ENCODE data around the gene ZNF750.
A peak's percentile ranks its signal among the peaks of the same experiment; 100 is the strongest.

Gene ZNF750

DNA sequence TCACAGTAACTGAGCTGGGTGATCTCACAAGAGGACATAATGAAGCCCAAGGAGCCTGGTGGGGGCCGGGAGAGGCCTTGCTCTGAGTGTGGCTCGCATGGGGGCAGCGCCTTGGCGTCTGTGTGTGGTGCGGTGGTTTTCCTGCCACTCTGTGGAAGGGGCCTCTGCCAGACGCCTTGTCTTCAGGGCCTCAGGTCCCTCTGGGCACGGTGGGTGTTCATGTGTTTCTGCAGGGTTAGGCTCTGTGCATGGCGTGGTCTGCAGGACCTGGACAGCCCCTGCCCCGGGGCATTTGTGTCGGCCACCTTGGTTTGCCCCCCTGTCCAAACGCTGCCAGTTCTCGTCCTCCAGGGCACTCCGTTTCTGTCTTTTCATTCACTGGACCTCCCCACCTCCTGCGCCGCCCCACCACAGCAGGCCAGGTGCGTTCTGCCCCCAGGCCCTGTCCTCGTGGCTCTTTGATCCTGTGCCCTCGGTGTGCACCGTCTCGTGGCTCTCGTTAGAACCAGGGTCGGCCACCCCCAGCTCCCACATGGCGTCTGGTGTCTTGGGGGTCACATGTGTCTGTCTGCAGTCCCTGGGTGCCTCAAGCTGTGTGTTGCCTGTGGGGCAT lies 43.7 kb upstream of the ZNF750 start:
- peak; percentile 51 for DNase-seq (ENCODE audit: low read depth)
- TF ChIP-seq POLR2A (IDR thresholded peaks at IDR 0.05; ENCODE audit: extremely low read depth, insufficient read length): no peak
- H3K4me3 ChIP-seq (ENCODE audit: low read depth, low read length): no peak overlapping the region

DNA sequence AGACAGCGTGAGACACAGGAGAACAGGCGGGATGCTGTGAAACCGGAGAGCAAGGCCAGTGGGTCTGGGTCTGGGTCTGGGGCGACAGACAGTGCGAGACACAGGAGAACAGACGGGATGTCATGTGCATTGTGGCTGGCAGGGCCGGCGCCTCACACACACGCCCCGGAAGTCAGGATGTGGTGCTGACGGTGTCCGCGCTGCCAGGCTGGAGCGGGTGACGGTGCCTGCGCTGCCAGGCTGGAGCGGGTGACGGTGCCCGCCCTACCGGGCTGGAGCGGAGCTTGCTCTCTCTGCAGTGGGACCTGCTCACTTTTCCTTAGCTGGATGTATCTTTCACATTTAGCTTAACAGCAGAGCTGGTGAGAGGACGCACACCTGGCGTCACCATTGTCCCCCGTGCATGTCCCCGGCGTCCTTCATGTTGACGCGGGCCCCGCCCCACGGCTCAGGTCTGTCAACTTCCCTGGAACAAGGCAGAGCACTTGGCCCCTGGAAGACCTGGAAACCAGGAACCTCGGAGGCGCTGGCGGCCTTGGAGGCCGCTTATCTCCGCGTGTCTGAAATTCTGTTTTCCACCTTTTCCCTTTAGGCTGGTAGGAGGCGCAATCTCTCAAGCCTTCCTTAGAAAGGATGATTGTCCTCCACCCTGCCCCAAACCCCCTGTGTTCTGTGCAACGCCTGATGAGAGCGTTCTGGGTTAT lies 43.0 kb upstream of the ZNF750 start:
- no peak overlapping the region for H3K4me3 ChIP-seq (ENCODE audit: low read depth, low read length)
- no peak for DNase-seq (ENCODE audit: low read depth)
- TF ChIP-seq, protein P1, sequence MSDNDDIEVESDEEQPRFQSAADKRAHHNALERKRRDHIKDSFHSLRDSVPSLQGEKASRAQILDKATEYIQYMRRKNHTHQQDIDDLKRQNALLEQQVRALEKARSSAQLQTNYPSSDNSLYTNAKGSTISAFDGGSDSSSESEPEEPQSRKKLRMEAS (IDR thresholded peaks at IDR 0.05; ENCODE audit: low read depth, low read length): no peak

DNA sequence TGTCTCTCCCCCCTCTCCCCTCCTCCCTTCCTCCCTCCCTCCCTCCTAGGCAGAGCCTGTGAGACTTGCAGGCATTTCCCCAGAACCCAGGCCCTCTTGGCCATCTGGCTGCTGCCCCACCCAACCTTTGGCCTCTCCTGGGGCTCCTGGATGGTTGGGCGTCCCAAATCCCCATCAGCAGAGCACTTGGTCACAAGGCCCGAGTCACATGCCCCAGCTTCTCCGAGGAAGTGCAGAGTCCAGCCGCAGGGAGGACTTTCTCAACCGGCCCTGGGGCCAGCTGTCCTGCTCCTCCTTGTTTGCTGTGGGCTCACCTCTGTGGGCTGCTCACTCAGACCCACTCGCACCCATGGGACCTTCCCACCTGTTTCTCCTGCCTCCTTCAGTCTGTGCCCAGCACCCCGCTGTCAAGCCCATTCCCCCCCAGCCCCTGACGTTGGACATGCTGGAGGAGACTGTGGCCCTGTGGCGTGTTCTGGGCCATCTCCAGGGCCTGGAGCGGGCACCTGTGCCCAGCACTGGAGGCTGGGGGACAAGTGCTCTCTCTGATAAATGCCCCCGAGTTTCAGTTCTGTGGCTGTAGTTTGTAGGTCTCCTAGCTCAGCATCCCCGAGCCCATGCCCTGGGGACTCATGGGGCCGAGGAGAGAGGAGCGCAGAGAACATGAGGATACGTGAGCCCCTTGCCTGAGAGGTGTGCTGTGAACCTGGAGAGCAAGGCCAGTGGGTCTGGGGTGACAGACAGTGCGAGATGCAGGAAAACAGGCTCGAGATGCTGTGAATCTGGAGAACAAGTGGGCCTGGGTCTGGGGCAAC lies 42.3 kb upstream of the ZNF750 start:
- TF ChIP-seq, protein P1 (IDR thresholded peaks at IDR 0.05; ENCODE audit: low read depth, low read length): no peak
- TF ChIP-seq, protein P2, sequence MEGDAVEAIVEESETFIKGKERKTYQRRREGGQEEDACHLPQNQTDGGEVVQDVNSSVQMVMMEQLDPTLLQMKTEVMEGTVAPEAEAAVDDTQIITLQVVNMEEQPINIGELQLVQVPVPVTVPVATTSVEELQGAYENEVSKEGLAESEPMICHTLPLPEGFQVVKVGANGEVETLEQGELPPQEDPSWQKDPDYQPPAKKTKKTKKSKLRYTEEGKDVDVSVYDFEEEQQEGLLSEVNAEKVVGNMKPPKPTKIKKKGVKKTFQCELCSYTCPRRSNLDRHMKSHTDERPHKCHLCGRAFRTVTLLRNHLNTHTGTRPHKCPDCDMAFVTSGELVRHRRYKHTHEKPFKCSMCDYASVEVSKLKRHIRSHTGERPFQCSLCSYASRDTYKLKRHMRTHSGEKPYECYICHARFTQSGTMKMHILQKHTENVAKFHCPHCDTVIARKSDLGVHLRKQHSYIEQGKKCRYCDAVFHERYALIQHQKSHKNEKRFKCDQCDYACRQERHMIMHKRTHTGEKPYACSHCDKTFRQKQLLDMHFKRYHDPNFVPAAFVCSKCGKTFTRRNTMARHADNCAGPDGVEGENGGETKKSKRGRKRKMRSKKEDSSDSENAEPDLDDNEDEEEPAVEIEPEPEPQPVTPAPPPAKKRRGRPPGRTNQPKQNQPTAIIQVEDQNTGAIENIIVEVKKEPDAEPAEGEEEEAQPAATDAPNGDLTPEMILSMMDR (IDR thresholded peaks at IDR 0.05; ENCODE audit: low read depth, low read length): no peak
- TF ChIP-seq MYC (IDR thresholded peaks at IDR 0.05; ENCODE audit: low read depth, low read length) (no peak), POLR2A (IDR thresholded peaks at IDR 0.05; ENCODE audit: extremely low read depth, insufficient read length) (no peak)
- H3K4me3 ChIP-seq (ENCODE audit: low read depth, low read length): no peak overlapping the region
- DNase-seq (ENCODE audit: low read depth): no peak

DNA sequence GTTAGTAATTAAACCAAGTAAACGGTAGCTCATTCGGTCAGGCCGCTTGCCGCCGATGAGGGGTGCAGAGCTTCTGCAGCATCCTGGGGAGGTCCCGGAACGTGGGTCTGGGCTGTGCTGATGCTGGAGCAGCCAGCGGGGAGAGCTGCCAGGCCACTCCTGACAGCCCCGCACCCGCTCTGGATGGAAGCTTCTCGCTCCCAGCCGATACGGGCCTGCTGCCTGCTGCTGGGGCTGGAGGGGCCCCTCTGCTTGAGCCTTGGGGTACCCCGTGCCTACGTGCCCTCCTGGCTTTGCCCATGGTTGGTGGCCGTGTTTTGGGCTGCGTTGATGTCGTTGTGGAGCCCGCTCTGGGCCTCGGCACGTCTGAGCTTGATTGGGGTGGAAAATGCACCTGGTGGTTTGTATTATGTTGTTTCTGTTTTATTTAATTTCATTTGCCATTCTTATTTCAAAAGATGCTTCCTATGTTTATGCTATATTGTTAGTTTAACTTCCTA lies 41.6 kb upstream of the ZNF750 start:
- no peak overlapping the region for H3K4me3 ChIP-seq (ENCODE audit: low read depth, low read length)
- TF ChIP-seq, protein P2 (IDR thresholded peaks at IDR 0.05; ENCODE audit: low read depth, low read length): no peak
- TF ChIP-seq, protein P1 (IDR thresholded peaks at IDR 0.05; ENCODE audit: low read depth, low read length): no peak
- TF ChIP-seq POLR2A (IDR thresholded peaks at IDR 0.05; ENCODE audit: extremely low read depth, insufficient read length) (no peak), MYC (IDR thresholded peaks at IDR 0.05; ENCODE audit: low read depth, low read length) (no peak)
- DNase-seq (ENCODE audit: low read depth): no peak

DNA sequence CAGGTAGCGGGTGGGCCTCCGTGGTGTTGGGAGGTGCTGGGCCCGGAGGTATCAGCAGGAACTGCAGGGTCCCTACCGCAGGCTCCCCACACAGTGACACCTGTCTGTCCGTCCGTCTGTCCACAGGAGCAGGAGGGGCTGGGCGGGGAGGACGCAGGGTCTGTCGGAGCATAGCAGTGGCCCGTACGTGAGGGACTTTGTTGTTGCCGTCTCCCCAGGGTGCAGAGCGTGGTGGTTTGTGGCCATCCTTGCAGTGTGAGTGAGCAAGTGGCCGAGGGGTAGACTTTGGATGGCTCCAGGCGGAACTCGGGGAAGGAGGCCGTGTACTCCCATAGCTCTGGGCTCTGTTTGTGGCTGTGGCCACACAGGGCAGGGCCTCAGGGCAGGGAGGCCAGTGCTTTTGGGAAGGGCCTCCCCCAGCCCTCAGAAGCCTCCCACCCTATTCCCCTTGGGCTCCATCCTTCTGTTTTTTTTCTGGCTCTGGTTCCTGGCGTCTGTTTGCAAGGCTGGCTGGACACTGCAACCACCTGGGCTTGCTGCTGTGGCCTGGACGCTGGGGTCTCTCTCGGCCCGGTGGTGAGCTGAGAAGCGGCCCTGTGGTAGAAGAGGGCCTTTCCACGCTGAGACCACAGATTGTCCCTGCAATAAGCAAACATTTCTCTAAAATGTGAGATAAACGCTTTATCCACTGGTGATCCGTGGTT lies 41.0 kb upstream of the ZNF750 start:
- TF ChIP-seq, protein P1 (IDR thresholded peaks at IDR 0.05; ENCODE audit: low read depth, low read length): no peak
- TF ChIP-seq MYC (IDR thresholded peaks at IDR 0.05; ENCODE audit: low read depth, low read length) (no peak), POLR2A (IDR thresholded peaks at IDR 0.05; ENCODE audit: extremely low read depth, insufficient read length) (no peak)
- TF ChIP-seq, protein P2 (IDR thresholded peaks at IDR 0.05; ENCODE audit: low read depth, low read length): no peak
- no peak overlapping the region for H3K4me3 ChIP-seq (ENCODE audit: low read depth, low read length)
- no peak for DNase-seq (ENCODE audit: low read depth)

DNA sequence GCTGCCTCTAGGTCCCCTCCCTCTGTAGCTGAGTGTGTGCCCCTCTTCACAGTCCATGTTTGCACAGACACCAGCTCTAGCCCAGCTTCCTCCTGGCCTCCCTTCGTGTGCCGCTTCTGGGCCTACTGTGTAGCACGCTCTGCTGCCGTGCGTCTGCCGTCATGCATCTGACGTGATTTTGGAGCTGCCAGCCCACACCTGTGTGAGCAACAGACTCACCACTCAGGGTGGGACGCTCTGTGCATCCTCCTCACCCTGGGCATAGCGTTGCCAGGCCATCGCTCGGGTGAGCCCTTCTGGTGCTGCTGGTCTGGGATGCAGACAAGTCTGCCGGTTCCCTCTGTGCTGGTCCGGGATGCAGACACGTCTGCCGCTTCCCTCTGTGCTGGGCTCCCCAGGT lies 39.4 kb upstream of the ZNF750 start:
- no peak overlapping the region for H3K4me3 ChIP-seq (ENCODE audit: low read depth, low read length)
- DNase-seq (ENCODE audit: low read depth): no peak
- TF ChIP-seq MYC (IDR thresholded peaks at IDR 0.05; ENCODE audit: low read depth, low read length) (no peak), POLR2A (IDR thresholded peaks at IDR 0.05; ENCODE audit: extremely low read depth, insufficient read length) (no peak)
- TF ChIP-seq, protein P2 (IDR thresholded peaks at IDR 0.05; ENCODE audit: low read depth, low read length): no peak
- TF ChIP-seq, protein P1 (IDR thresholded peaks at IDR 0.05; ENCODE audit: low read depth, low read length): no peak

Measured in NB4 (cell line).